ENCODE data around the gene TBCD. TPM values are rescaled to one million over a fixed set of nuclear protein-coding genes. Genes with fewer than 3 reads are reported as not detected.

The TBCD gene
- 100 to 1,000 TPM in 1 of 2 donors, 10 to 100 TPM in 1; 67.4 to 147 TPM for total RNA-seq

GRCh38 chr17:82751571-82752370, at the start of gene TBCD:
Gene TBCD, plus strand, starts transcription at chr17:82752065. Its CDS starts 129 bp downstream, at chr17:82752194.
- Mint-ChIP-seq H3K27ac (peak within 1 kb of the TSS in 1 of 2 donors; percentile 70), H3K36me3 (peaks cover 0 to 6% of the 10 kb centered on the region in 2 donors), H3K9me3 (no peaks in the 10 kb centered on the region)
- ATAC-seq, result peak; percentile 80 to 82
- DNase-seq (ENCODE audit: low spot score in 2 of 2), result peak; percentile 83 to 85

- Mint-ChIP-seq H3K36me3 (no peaks in the 10 kb centered on the region), H3K9me3 (no peaks in the 10 kb centered on the region)
Measured at GRCh38 chr17:82702231-82702927, 49.5 kb upstream of the TBCD start.

GRCh38 chr17:82703036-82703745, 48.7 kb upstream of the TBCD start:
- Mint-ChIP-seq H3K9me3 (no peaks in the 10 kb centered on the region), H3K36me3 (no peaks in the 10 kb centered on the region), H3K27ac (no peak overlapping the region)
- ATAC-seq (no peak), DNase-seq (ENCODE audit: low spot score in 2 of 2) (no peak)

More at GRCh38 chr17:82702231-82702927, 49.5 kb upstream of the TBCD start:
- DNase-seq (ENCODE audit: low spot score in 2 of 2), result no peak
- no peak overlapping the region for H3K27ac Mint-ChIP-seq
- no peak for ATAC-seq

- no peaks in the 10 kb centered on the region for H3K36me3 Mint-ChIP-seq
- ATAC-seq, result no peak
- no peaks in the 10 kb centered on the region for H3K9me3 Mint-ChIP-seq
- no peak overlapping the region for H3K27ac Mint-ChIP-seq
- no peak for DNase-seq (ENCODE audit: low spot score in 2 of 2)
Measured at GRCh38 chr17:82703935-82704865, 47.7 kb upstream of the TBCD start.

- H3K27ac Mint-ChIP-seq, result no peak overlapping the region
Measured at GRCh38 chr17:82704886-82705285, 47.0 kb upstream of the TBCD start.

GRCh38 chr17:82705756-82706155, 46.1 kb upstream of the TBCD start:
- H3K36me3 Mint-ChIP-seq, result no peaks in the 10 kb centered on the region
- ATAC-seq (no peak), DNase-seq (ENCODE audit: low spot score in 2 of 2) (no peak)
- no peak overlapping the region for H3K27ac Mint-ChIP-seq
- H3K9me3 Mint-ChIP-seq, result no peaks in the 10 kb centered on the region

More at GRCh38 chr17:82704886-82705285, 47.0 kb upstream of the TBCD start:
- DNase-seq (ENCODE audit: low spot score in 2 of 2), result no peak
- Mint-ChIP-seq H3K36me3 (no peaks in the 10 kb centered on the region), H3K9me3 (no peaks in the 10 kb centered on the region)
- ATAC-seq, result no peak

- no peaks in the 10 kb centered on the region for H3K36me3 Mint-ChIP-seq
- H3K27ac Mint-ChIP-seq, result no peak overlapping the region
- ATAC-seq (no peak), DNase-seq (ENCODE audit: low spot score in 2 of 2) (no peak)
- no peaks in the 10 kb centered on the region for H3K9me3 Mint-ChIP-seq
Measured at GRCh38 chr17:82709024-82709675, 42.7 kb upstream of the TBCD start.

GRCh38 chr17:82709676-82710498, 42.0 kb upstream of the TBCD start:
- DNase-seq (ENCODE audit: low spot score in 2 of 2) (no peak), ATAC-seq (no peak)
- no peak overlapping the region for H3K27ac Mint-ChIP-seq
- no peaks in the 10 kb centered on the region for H3K36me3 Mint-ChIP-seq
- H3K9me3 Mint-ChIP-seq, result no peaks in the 10 kb centered on the region

- DNase-seq (ENCODE audit: low spot score in 2 of 2) (no peak), ATAC-seq (no peak)
- no peaks in the 10 kb centered on the region for H3K36me3 Mint-ChIP-seq
- H3K27ac Mint-ChIP-seq, result no peak overlapping the region
- no peaks in the 10 kb centered on the region for H3K9me3 Mint-ChIP-seq
Measured at GRCh38 chr17:82710499-82711232, 41.2 kb upstream of the TBCD start.

GRCh38 chr17:82713071-82713723, 38.7 kb upstream of the TBCD start:
- Mint-ChIP-seq H3K9me3 (no peaks in the 10 kb centered on the region), H3K36me3 (peaks cover 6 to 17% of the 10 kb centered on the region in 2 donors), H3K27ac (no peak overlapping the region)
- ATAC-seq (no peak), DNase-seq (ENCODE audit: low spot score in 2 of 2) (no peak)

- H3K36me3 Mint-ChIP-seq, result peaks cover 6 to 18% of the 10 kb centered on the region in 2 donors
- peak within 1 kb of the TSS; percentile 67 to 99 for H3K27ac Mint-ChIP-seq
- DNase-seq (ENCODE audit: low spot score in 2 of 2) (peak; percentile 89 to 90), ATAC-seq (peak; percentile 90 to 93)
- H3K9me3 Mint-ChIP-seq, result no peaks in the 10 kb centered on the region
Measured at GRCh38 chr17:82716203-82717010, 35.5 kb upstream of the TBCD start, which contains the start of gene FN3KRP. Gene FN3KRP, plus strand, starts transcription at chr17:82716706. Its CDS starts 50 bp downstream, at chr17:82716756.

- Mint-ChIP-seq H3K27ac (no peak overlapping the region), H3K36me3 (peaks cover 19 to 30% of the 10 kb centered on the region in 2 donors), H3K9me3 (no peaks in the 10 kb centered on the region)
- DNase-seq (ENCODE audit: low spot score in 2 of 2), result no peak
- ATAC-seq, result no peak
Measured at GRCh38 chr17:82718986-82719685, 32.7 kb upstream of the TBCD start.

GRCh38 chr17:82720204-82720603, 31.7 kb upstream of the TBCD start:
- Mint-ChIP-seq H3K9me3 (no peaks in the 10 kb centered on the region), H3K36me3 (peaks cover 19 to 30% of the 10 kb centered on the region in 2 donors), H3K27ac (no peak overlapping the region)
- ATAC-seq, result no peak
- no peak for DNase-seq (ENCODE audit: low spot score in 2 of 2)

All from activated naive CD4-positive, alpha-beta T cell treated with anti-CD3 and anti-CD28 coated beads, Interleukin-2, amount 50 U/mL, for 72 hours (primary cell).